ENCODE data around the gene ADCY9.
"Not testable (repeated sequence)": the region's sequence is repeated elsewhere in the genome, so short reads cannot be mapped to it uniquely, and the experiment has no call there.

Gene ADCY9

DNA sequence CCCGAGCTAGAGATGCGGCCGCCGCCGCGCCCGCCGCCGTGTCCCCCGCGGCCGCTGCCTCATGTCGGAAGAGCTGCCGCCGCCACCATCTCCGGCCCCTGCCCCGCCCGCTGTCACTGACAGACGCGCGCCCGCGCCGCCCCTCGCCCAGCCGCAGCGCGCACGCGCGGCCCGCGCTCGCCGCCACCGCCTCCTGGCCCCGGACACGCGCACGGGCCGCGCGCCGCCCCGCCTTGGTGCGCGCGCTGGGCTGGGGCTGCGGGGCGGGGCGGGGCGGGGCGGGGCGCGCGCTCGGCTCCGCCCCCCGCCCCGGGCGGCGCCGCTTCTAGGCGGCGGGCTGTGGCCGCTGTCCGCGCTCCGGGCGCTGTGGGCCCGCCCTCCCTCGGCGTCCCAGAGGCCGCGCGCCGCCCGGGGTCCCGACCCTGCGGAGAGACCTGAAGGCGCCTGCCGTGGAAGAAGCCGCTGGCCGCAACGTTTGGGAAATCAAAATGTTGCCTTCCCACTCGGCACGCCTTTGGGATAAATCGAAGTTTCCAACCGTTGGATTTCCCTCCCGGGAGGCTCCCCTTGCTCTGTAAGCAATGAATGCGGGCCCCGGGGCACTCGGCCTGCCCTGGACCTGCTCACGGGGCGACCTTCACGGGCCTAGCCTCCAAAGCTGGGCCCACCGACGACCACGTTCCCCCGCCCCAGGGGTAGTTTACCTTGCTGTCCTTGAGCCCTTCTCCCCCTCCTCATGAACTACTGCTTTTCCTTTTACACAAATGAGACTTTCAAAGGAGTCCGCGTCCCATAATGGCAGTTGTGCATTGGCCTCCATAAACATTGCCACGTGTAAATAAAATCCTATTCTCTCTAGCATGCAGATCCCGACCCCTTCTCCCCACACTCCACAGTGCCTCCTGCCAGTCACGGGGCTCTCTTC, at the start of gene ADCY9:
TSS of gene ADCY9 (minus strand) at position 118 of the 925 bp plus-strand sequence. CDS start 1,000 bp downstream, outside the sequence.
- peak; percentile 94 for DNase-seq (ENCODE audit: low spot score)

DNA sequence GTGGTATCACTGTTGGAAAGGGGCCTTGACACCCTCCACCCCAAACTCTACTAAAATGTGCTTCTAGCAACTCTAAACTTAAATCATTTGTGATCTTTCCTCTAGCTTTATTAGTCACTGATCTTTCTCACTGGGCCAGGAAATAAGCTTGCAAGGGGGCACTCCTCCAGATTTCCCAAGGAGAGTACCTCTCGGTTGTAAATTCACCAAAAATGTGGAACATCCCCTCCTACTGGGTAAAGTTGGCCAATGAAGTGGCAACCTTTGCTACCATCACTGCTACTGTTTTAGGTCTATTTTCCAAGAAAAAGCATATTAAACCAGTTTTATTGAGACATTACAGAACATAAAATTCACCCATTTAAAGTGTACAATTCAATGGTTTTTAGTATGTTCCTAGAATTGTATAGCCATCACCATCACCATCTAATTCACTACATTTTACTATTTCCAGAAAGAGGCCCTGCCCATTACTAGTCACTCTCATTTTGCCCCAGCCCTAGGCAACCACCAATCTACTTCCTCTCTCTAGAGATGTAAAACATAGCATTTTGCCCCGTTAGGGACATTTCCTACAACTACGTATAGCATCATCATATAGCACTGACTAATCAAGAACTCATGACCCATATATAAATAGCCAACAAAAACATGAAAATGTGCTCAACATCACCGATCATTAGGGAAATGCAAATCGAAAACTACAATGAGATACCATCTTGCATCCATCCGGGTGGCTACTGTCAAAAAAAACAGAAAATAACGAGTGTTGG, 44.6 kb upstream of the ADCY9 start:
- no peak for DNase-seq (ENCODE audit: low spot score)

DNA sequence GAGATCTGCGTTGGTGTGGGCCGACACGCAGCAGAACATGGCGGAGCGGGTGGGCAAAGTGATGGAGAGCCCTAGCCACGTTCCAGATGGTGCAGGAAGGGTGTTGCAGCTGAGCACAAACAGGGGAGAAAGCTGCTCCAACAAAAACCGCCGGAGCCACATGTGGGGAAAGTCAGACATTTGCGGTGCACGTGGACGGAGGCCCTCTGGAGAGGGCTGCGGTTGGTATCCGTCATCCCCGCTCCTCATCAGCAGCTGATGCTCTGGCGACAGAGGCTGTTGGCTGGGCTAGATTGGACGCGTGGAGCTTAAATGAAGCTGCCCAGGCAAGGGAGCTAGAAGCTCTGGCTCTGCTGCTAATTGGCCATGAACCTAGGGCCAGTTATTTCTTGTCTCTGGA, 43.5 kb upstream of the ADCY9 start:
- DNase-seq (ENCODE audit: low spot score), result no peak

DNA sequence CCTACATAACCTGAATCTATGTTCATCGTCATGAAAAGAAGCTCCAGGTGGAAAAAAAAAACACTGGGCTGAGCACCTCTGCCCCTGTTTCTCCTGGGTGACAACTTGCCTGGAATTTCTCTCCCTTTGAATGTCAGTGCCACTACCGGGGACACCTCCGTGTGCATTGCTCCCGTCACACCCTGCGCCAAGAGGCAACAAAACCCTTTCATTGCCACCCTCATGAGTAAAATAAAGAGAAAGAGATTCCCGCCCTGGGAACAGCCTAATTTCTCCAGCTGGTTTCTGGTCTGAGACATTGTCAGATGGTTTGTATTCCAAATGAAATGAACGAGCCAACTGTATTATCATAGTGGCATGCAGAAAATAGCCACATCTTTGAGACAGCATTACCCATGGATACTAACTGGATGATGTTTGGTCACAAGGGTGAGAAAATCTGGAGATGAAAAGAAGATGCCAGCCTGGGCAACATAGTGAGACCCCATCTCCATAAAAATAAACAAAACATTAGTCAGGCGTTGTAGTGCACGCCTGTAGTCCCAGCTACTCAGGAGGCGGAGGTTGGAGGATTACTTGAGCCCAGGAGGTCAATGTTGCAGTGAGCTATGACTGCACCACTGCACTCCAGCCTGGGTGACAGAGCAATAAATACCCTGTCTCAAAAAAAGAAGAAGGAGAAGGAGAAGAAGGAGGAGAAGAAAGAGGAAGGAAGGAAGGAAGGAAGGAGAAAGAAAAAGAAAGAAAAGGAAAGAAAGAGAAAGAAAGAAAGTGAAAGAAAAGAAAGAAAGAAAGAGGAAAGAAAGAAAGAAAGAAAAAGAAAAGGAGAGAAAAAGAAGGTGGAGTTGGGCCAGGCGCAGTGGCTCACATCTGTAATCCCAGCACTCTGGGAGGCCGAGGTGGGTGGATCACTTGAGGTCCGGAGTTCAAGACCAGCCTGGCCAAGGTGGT, 42.2 kb upstream of the ADCY9 start:
- DNase-seq (ENCODE audit: low spot score), result no peak

DNA sequence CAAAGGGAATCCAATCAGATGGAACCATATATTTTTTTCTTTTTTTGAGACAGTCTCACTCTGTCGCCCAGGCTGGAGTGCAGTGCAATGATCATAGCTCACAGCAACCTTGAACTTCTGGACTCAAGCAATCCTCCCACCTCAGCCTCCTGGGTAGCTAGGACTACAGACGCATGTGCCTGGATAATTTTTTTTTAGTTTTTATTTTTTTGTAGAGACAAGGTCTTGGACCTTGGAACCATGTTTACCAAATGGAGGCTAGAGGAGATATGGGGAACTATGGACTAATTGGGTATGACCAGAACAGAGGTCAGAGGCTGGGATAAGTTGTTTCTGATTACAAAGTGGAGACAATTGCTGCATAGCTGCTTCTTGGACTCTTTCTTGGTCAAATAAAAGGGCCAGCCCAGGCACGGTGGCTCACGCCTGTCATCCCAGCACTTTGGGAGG, 41.2 kb upstream of the ADCY9 start:
- no peak for DNase-seq (ENCODE audit: low spot score)

DNA sequence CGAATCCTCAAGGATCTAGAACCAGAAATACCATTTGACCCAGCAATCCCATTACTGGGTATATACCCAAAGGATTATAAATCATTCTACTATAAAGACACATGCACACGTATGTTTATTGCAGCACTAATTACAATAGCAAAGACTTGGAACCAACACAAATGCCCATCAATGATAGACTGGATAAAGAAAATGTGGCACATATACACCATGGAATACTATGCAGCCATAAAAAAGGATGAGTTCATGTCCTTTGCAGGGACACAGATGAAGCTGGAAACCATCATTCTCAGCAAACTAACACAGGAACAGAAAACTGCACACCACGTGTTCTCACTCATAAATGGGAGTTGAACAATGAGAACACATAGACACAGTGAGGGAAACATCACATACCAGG, 40.3 kb upstream of the ADCY9 start:
- not testable (repeated sequence) for DNase-seq (ENCODE audit: low spot score)

DNA sequence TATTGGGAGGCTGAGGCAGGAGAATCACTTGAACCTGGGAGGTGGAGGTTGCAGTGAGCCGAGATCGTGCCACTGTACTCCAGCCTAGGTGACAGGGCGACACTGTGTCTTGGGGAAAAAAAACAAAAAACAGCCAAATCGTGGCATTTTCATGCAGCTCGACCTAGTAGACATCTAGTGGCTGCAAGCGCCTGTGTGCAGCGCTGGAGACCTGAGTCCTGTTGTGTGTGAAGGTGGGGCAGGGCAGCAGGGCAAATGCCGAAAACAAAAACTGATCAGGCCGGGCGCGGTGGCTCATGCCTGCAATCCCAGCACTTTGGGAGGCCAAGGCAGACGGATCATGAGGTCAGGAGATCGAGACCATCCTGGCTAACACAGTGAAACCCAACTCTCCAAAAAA, 37.1 kb upstream of the ADCY9 start:
- not testable (repeated sequence) for DNase-seq (ENCODE audit: low spot score)

DNA sequence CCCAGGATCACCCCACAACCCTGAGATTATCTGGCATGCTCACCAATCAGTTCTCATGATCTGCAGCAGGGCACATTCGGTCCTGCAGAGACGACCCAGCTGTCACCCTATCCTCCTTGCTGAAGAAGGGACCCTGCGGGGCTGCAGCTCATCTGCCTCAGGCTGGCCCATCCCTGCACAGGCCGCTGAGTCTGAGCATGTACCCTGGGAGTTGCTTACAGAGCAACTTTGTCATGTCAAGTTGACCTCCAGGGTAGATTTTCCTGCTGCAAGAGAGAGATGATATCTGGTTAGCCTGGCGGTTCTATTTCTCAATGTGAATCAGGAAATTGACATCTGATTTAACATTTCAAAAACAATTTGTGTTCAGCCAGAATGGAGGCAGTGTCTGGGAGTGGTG, 36.0 kb upstream of the ADCY9 start:
- no peak for DNase-seq (ENCODE audit: low spot score)

DNA sequence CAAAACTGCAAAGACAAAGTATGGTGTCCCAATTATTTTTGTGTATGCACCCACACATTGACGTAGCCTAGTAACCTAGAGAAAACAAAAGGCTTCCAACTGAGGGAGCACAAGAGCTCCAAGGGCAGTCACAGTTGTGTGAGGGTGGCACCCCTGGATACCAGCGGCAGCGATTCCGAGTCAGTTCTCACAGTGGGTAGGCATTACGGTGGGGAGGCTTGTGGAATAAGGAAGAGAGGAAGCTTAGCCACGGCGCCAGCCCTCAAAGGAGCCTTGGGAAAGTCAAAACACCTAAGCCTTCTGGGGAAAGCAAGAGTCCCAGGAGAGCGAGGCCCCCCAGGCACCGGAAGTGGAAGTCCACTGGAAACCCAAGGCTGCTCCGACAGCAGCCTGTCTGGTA, 31.0 kb upstream of the ADCY9 start:
- DNase-seq (ENCODE audit: low spot score), result no peak

DNA sequence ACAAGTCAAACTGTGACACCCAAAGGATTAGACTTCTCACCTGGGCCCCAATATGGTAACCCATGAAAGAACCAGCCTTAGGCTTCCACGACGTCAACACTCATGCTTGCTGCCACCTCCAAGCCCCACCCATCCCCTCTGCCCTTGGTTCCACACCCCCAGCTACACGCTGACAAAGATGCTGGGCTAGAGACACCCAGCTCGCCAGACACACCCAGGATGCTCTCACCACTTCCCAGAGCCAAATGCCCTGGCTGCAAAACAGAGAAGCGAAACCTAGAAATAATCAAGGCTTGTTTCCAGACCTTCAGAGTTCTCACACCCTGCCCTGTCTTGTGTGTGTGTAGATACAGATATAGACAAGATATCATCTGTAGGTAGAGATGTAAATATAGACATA, 26.0 kb upstream of the ADCY9 start:
- DNase-seq (ENCODE audit: low spot score), result no peak

DNA sequence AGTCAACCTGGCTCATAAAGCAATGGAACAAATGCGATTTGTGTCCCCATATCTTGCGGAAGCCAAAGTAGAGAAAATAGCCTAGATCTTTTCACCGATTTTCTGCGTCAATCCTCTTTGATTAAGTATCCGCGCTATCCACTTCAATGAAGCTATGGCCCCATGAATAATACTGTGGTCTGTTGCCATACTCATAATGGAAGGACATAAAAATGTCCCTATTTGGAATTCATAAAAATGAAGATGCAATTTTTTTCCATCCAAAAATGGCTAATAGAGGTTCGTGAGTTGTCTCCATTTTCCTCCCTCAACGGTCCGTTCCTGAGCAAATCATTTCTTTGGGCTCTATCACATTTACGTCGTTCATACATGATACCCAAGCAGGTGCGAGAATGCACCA, 25.4 kb upstream of the ADCY9 start:
- DNase-seq (ENCODE audit: low spot score), result no peak

DNA sequence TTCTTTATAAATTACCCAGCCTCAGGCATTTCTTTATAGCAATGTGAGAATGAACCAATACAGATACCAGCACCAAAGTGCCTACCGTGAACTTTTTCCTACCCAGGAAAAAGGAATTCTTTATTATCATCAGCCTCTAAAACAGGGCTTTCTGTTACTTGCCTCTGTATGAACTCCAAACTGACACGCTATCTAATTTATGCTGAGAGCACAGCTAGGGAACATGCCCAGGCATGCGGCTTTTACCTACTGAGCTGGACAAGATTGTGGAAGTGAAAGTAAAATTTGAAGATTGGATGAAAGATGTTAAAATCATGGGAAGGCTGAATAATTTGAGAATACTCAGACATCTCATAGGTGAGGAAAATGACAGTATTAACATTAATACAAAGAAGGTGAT, 24.4 kb upstream of the ADCY9 start:
- no peak for DNase-seq (ENCODE audit: low spot score)

DNA sequence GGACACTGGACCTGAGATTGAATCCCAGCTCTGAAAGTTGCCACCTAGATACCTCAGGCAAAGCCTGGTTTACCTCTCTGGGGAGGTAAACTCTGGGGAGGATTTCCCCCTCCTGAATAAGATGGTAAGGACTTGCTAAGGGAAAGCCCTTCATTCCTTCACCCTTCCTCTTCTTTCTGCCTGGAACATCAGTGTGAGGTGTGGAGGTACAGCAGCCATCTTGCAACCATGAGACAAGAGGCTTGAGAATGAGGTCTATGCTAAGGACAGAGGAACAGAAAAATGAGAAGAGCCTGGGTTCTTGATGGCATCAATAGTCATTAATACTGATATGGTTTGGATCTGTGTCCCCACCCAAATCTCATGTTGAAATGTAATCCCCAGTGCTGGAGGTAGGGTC, 23.7 kb upstream of the ADCY9 start:
- no peak for DNase-seq (ENCODE audit: low spot score)

DNA sequence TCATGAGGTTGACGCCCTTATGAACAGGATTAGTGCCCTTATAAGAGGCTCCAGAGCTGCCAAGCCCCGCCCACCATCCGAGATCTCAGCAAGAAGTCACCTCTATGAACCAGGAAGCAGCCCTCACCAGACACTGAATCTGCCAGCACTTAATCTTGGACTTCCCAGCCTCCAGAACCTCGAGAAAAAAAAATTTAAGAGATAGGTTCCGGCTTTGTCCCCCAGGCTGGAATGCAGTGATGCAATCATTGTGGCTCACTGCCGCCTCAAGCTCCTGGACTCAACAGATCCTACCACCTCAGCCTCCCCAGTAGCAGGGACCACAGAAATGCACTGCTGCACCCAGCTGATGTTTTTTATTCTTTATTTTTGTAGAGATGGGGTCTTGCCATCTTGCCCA, 22.5 kb upstream of the ADCY9 start:
- DNase-seq (ENCODE audit: low spot score), result no peak

DNA sequence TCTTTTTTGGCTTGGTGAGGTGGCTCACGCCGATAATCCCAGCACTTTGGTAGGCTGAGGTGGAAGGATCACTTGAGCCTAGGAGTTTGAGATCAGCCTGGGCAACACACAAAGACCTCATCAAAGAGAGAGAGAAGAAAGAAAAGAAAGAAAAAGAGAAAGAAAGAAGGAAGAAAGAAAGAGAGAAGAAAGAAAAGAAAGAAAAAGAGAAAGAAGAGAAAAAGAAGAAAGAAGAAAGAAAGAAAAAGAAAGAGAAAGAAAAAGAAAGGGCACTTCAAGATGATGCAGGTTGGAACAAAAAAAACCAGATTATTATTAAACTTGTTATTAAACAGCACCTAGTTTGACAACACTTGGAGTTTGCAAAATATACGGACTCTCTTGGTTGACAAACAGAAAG, 21.2 kb upstream of the ADCY9 start:
- DNase-seq (ENCODE audit: low spot score), result no peak

DNA sequence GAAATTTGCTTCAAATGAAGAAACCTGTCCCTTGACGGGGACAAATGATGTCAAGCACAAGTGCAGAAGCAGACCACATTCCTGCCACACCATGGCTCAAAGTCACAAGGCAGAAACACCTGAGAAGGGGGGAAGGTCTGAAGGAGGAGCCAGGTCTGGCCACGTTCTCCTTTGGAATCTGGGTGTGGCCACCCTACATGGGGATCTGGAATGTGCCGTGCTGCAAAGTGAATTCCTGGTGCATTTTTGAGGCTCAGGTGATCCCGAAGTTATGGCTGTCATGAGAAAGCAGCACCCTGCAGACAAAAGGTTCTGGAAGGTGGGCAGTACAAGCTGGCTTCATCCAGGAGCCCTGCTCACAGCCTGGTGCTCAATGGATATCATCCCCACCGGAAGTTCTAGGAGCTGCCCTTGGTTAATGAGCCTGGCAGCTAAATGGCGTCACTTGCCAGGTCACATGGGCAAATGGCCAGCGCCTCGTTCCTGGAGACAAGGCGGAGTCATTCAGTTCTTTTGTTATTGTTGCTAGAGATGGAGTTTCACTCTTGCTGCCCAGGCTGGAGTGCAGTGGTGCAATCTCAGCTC, 20.1 kb upstream of the ADCY9 start:
- DNase-seq (ENCODE audit: low spot score), result no peak

DNA sequence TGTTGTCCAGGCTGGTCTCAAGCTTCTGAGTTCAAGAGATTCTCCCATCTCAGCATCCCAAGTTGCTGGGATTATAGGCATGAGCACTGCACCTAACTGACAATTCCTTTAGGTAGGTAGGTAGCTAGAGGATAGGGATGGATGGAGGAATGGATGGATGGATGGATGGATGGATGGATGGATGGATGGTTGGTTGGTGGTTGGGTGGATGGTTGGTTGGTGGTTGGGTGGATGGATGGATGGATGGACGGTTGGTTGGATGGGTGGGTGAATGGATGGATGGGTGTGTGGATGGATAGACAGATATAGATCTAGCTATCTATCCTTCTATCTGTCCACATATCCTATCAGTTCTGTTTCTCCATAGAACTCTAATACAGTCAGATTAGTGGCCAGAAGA, 19.3 kb upstream of the ADCY9 start:
- no peak for DNase-seq (ENCODE audit: low spot score)

DNA sequence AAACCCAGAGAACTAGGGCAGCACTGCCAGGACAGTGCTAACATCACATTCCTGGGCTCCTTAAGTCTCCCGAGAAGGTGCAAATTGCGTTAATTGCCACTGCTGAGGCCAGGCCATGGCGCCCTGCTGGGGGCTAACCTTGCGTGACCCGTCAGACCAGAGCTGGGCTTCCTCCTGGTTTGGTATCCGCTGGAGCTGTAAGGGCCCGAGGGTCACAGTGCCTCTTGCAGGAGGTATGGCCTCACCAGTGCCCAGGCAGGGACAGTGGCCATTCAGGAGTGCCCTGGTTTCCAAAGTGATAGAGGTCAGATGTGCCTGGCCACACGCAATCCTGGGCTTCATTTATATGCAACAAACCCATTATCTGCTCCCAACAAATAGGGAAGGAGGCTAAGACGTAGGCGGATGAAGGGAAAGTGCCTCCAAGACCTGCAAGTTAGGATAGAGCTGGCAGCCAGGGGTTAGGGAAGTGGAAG, 17.7 kb upstream of the ADCY9 start:
- DNase-seq (ENCODE audit: low spot score), result no peak

DNA sequence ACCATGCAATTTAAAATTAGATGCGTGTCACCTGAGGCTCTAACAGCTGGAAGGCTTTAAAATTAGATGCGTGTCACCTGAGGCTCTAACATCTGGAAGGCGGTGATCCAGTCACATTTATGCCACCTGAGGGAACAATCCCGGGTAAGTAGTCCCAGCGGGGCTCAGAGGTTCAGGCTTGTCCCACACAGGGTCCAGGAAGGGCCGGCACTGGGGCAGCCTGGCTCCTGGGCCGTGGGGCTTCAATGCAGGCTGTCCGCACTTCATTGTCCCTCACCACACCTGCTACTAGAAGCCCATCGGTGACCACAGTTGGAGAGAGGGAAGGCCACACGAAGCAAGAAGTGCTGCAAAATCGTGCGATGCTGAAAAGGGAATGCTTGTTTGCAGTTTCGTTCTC, 15.4 kb upstream of the ADCY9 start:
- no peak for DNase-seq (ENCODE audit: low spot score)

DNA sequence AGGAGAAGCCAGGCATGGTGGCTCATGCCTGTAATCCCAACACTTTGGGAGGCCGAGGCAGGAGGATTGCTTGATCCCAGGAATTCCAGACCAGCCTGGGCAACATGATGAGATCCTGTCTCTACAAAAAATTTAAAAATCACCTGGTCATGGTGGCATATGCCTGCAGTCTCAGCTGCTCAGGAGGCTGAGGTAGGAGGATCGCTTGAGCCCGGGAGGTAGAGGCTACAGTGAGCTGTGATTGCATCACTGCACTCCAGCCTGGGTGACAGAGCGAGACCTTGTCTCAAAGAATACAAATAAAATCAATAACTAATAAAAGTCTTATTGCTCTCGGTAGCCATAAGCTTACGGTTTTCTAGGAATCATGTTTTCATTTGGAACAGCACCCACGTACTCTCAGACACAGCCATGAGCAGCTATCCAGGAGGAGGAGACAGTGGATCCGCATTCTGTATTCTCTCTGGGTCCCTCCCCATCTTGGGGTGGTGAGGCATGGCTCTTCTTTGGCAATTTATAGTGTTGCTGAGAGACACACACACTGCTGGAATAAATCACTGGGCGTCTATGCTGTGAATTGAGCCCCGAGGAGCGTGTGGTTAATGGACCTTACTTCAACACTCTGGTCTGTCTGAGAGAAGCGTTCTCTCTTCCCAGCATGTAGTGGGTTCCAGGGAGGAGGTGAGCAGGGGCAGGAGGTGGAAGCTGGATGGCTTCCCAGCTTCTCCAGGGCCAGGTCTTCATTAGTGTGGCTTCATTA, 8.5 kb upstream of the ADCY9 start:
- no peak for DNase-seq (ENCODE audit: low spot score)
